Neural cell (in vitro differentiated cells): Measurements from ENCODE around the gene TCF23. TPM values are rescaled to one million over a fixed set of nuclear protein-coding genes. Genes with fewer than 3 reads are reported as not detected.

Experiments used
- H2AFZ ChIP-seq: fragments of 200-600, 300-800 bp; sonication (generic), shearing (Covaris generic); 2 replicates; pipeline ENCODE4 v1.6.0; 2014; ENCODE audit warnings: low read depth, mild to moderate bottlenecking, antibody characterized with exemption, low read length, moderate library complexity
- H3F3A ChIP-seq: fragments of 200-600 bp; shearing (Covaris generic); 2 replicates; pipeline ENCODE4 v1.6.1; 2016; ENCODE audit warnings: mild to moderate bottlenecking, moderate library complexity, mixed read lengths, antibody characterized with exemption, low read length; ENCODE audit not compliant: insufficient read depth, poor library complexity, severe bottlenecking
- H3K27ac ChIP-seq: fragments of 200-600, 300-800 bp; sonication (generic), shearing (Covaris generic); 2 replicates; pipeline ENCODE4 v1.5.1; 2014; ENCODE audit warnings: mild to moderate bottlenecking, low read length, moderate library complexity
- H3K27me3 ChIP-seq: fragments of 300-800, 200-600 bp; sonication (generic), shearing (Covaris generic); 2 replicates; pipeline ENCODE4 v1.6.0; 2014; ENCODE audit warnings: mild to moderate bottlenecking, low read depth, low read length, moderate library complexity; ENCODE audit not compliant: insufficient read depth
- H3K36me3 ChIP-seq: fragments of 300-800, 200-600 bp; sonication (generic), shearing (Covaris generic); 2 replicates; pipeline ENCODE4 v1.5.1; 2014; ENCODE audit warnings: mild to moderate bottlenecking, antibody characterized with exemption, low read length, moderate library complexity; ENCODE audit not compliant: insufficient read depth
- H3K4me2 ChIP-seq: fragments of 300-800, 200-600 bp; sonication (generic), shearing (Covaris generic); 2 replicates; pipeline ENCODE4 v1.6.0; 2014; ENCODE audit warnings: mild to moderate bottlenecking, low read length
- H3K4me3 ChIP-seq: fragments of 300-800, 200-600 bp; sonication (generic), shearing (Covaris generic); 2 replicates; pipeline ENCODE4 v1.5.1; 2014; ENCODE audit warnings: mild to moderate bottlenecking, low read length, moderate library complexity
- H3K79me2 ChIP-seq: fragments of 200-600 bp; shearing (Covaris generic); replicated peaks from 2 replicates; pipeline ENCODE4 v1.6.0; 2014; ENCODE audit warnings: mild to moderate bottlenecking, low read length, moderate library complexity; ENCODE audit not compliant: insufficient read depth
- H3K9ac ChIP-seq: fragments of 300-800, 200-600 bp; sonication (generic), shearing (Covaris generic); 2 replicates; pipeline ENCODE4 v1.6.1; 2016; ENCODE audit warnings: mild to moderate bottlenecking, low read length, mixed read lengths
- H3K9me2 ChIP-seq: fragments of 200-600 bp; shearing (Covaris generic); 2 replicates; pipeline ENCODE4 v1.6.1; 2016; ENCODE audit warnings: mild to moderate bottlenecking, low read length, mixed read lengths; ENCODE audit not compliant: insufficient read depth
- H3K9me3 ChIP-seq: fragments of 200-600, 300-800 bp; sonication (generic), shearing (Covaris generic); 2 replicates; pipeline ENCODE4 v1.6.1; 2016; ENCODE audit warnings: mild to moderate bottlenecking, mixed run types, low read length, moderate library complexity, mixed read lengths
- H4K20me1 ChIP-seq: fragments of 200-600 bp; shearing (Covaris generic); 2 replicates; pipeline ENCODE4 v1.6.1; 2016; ENCODE audit warnings: mild to moderate bottlenecking, mixed run types; ENCODE audit not compliant: insufficient read depth
- EP300 ChIP-seq: fragments of 450-650 bp; conservative IDR thresholded peaks from 2 replicates; pipeline ENCODE4 v1.6.1; 2014; ENCODE audit warnings: antibody characterized with exemption, mild to moderate bottlenecking, moderate library complexity; ENCODE audit not compliant: poor library complexity, severe bottlenecking
- EZH2 ChIP-seq: fragments of 200-600, 300-800 bp; shearing (Covaris generic), sonication (generic); IDR thresholded peaks from 2 replicates; pipeline ENCODE4 v1.6.1; 2014; ENCODE audit warnings: antibody characterized with exemption, low read length, borderline replicate concordance, mild to moderate bottlenecking; ENCODE audit not compliant: insufficient read depth, poor library complexity, severe bottlenecking
- MXI1 ChIP-seq: fragments of 450-650 bp; conservative IDR thresholded peaks from 2 replicates; pipeline ENCODE4 v1.6.1; 2014; ENCODE audit warnings: antibody characterized with exemption, mild to moderate bottlenecking; ENCODE audit not compliant: poor library complexity, severe bottlenecking
- POLR2AphosphoS5 ChIP-seq: IDR thresholded peaks from 2 replicates; pipeline ENCODE4 v1.6.1; 2012
- RAD21 ChIP-seq: fragments of 450-650 bp; conservative IDR thresholded peaks from 2 replicates; pipeline ENCODE4 v1.6.1; 2014; ENCODE audit warnings: antibody characterized with exemption, mild to moderate bottlenecking, moderate library complexity
- SMC3 ChIP-seq: fragments of 450-650 bp; conservative IDR thresholded peaks from 2 replicates; pipeline ENCODE4 v1.6.1; 2014; ENCODE audit warnings: antibody characterized with exemption, mild to moderate bottlenecking, moderate library complexity; ENCODE audit not compliant: poor library complexity
- TAF1 ChIP-seq: IDR thresholded peaks from 2 replicates; pipeline ENCODE4 v1.6.1; 2012; ENCODE audit warnings: low read depth
- polyA plus RNA-seq: library from polyadenylated mRNA; depleted of rRNA; stranded (reverse); fragments of >200 nt; gene quantifications from 2 replicates; pipeline ENCODE4 v1.2.3, GENCODE V29; 2014
- TF ChIP-seq, protein P1 (sequence below): fragments of 450-650 bp; IDR thresholded peaks from 2 replicates; pipeline ENCODE4 v1.5.1; 2014; ENCODE audit warnings: antibody characterized with exemption, mild to moderate bottlenecking, moderate library complexity; ENCODE audit not compliant: poor library complexity, severe bottlenecking
- TF ChIP-seq, protein P2 (sequence below): IDR thresholded peaks from 2 replicates; pipeline ENCODE4 v1.6.1; 2012; ENCODE audit warnings: borderline replicate concordance

TCF23 gene
- polyA plus RNA-seq, 1 donor from 2014 or later: not detected

DNA sequence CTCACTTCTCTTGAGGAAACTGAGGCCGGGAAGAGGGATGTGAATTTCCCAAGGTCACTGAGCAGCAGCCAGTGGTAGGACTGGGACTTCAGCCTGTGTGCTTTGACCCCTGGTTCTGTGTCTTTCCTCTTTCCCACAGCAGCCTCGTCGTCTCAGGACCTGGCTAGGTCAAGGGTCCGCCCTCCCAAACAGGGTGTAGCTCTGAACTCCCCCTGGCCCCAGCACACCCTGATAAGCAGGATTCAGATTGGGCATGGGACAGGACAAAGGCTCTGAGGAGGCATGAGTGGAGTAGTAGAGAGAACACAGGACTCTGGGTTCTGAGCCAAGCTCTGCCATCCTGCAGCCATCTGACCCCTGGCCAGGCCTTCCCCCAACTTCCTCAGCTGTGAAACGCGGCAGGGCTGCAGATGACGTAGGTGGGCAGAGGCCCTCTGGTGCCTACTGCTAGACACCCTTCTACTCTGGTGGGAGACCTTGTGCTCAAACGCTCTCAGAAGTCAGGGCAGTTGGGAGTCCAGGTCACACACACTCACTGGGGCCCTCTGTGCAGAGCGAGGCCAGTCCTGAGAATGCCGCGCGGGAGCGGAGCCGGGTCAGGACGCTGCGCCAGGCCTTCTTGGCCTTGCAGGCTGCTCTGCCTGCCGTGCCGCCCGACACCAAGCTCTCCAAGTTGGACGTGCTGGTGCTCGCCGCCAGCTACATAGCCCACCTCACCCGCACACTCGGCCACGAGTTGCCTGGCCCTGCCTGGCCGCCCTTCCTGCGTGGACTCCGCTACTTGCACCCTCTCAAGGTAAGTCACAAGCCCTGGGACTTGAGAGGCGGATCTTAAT lies 984 bp downstream of the TCF23 start:
- H3K9me2 ChIP-seq: no peaks in the 10 kb centered on the region
- H3K27me3 ChIP-seq: no peaks in the 10 kb centered on the region
- H3K9me3 ChIP-seq: no peaks in the 10 kb centered on the region
- no peaks in the 10 kb centered on the region for H3F3A ChIP-seq
- no peak overlapping the region for H3K27ac ChIP-seq
- no peak overlapping the region for H3K9ac ChIP-seq
- no peak overlapping the region for H2AFZ ChIP-seq
- no peak for TF ChIP-seq RAD21
- TF ChIP-seq EZH2: no peak
- TF ChIP-seq MXI1: no peak
- TF ChIP-seq SMC3: no peak
- TF ChIP-seq, protein P1, sequence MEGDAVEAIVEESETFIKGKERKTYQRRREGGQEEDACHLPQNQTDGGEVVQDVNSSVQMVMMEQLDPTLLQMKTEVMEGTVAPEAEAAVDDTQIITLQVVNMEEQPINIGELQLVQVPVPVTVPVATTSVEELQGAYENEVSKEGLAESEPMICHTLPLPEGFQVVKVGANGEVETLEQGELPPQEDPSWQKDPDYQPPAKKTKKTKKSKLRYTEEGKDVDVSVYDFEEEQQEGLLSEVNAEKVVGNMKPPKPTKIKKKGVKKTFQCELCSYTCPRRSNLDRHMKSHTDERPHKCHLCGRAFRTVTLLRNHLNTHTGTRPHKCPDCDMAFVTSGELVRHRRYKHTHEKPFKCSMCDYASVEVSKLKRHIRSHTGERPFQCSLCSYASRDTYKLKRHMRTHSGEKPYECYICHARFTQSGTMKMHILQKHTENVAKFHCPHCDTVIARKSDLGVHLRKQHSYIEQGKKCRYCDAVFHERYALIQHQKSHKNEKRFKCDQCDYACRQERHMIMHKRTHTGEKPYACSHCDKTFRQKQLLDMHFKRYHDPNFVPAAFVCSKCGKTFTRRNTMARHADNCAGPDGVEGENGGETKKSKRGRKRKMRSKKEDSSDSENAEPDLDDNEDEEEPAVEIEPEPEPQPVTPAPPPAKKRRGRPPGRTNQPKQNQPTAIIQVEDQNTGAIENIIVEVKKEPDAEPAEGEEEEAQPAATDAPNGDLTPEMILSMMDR: no peak
- TF ChIP-seq EP300: no peak
- no peak for TF ChIP-seq TAF1
- TF ChIP-seq, protein P2, sequence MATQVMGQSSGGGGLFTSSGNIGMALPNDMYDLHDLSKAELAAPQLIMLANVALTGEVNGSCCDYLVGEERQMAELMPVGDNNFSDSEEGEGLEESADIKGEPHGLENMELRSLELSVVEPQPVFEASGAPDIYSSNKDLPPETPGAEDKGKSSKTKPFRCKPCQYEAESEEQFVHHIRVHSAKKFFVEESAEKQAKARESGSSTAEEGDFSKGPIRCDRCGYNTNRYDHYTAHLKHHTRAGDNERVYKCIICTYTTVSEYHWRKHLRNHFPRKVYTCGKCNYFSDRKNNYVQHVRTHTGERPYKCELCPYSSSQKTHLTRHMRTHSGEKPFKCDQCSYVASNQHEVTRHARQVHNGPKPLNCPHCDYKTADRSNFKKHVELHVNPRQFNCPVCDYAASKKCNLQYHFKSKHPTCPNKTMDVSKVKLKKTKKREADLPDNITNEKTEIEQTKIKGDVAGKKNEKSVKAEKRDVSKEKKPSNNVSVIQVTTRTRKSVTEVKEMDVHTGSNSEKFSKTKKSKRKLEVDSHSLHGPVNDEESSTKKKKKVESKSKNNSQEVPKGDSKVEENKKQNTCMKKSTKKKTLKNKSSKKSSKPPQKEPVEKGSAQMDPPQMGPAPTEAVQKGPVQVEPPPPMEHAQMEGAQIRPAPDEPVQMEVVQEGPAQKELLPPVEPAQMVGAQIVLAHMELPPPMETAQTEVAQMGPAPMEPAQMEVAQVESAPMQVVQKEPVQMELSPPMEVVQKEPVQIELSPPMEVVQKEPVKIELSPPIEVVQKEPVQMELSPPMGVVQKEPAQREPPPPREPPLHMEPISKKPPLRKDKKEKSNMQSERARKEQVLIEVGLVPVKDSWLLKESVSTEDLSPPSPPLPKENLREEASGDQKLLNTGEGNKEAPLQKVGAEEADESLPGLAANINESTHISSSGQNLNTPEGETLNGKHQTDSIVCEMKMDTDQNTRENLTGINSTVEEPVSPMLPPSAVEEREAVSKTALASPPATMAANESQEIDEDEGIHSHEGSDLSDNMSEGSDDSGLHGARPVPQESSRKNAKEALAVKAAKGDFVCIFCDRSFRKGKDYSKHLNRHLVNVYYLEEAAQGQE: no peak
- no peak for TF ChIP-seq POLR2AphosphoS5
- H3K36me3 ChIP-seq: no peaks in the 10 kb centered on the region
- no peaks in the 10 kb centered on the region for H3K79me2 ChIP-seq
- H3K4me2 ChIP-seq: no peak overlapping the region
- no peaks in the 10 kb centered on the region for H4K20me1 ChIP-seq
- no peak overlapping the region for H3K4me3 ChIP-seq

DNA sequence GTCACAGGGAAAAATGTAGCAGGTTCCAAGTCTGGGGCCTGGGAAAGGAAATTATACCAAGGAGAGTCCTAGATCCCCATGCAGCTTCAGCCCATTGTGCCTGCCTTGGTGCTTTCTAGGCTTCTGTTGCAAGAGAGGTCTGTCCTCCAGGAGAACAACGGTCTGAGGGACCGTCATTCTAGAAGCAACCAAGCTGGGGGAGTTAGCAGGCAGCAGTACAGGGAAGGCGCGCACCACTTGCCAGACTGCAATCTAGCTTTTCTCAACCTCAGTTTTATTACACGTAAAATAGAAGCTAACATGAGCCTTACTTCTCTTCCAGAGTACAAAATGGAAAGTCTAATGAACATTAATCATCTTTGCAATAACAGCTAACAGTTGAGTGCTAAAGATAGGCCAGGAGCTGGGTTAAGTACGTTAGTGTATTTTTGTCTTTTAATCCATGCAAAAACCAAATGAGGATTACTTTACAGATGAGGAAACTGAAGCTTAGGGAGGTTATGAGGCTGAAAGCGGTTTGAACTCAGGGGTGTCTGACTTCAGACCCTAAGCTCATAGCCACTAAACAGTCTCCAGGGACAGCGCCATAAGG lies 1.9 kb downstream of the TCF23 start:
- no peaks in the 10 kb centered on the region for H3K9me3 ChIP-seq
- H3K4me2 ChIP-seq: no peak overlapping the region
- H3K9ac ChIP-seq: no peak overlapping the region
- H3K79me2 ChIP-seq: no peaks in the 10 kb centered on the region
- no peaks in the 10 kb centered on the region for H4K20me1 ChIP-seq
- H3K27ac ChIP-seq: no peak overlapping the region
- no peaks in the 10 kb centered on the region for H3F3A ChIP-seq
- H3K9me2 ChIP-seq: no peaks in the 10 kb centered on the region
- no peaks in the 10 kb centered on the region for H3K36me3 ChIP-seq
- TF ChIP-seq MXI1 (no peak), RAD21 (no peak), SMC3 (no peak), TAF1 (no peak), EP300 (no peak), EZH2 (no peak), POLR2AphosphoS5 (no peak)
- TF ChIP-seq, protein P2: no peak
- TF ChIP-seq, protein P1: no peak
- H3K4me3 ChIP-seq: no peak overlapping the region
- H3K27me3 ChIP-seq: no peaks in the 10 kb centered on the region
- H2AFZ ChIP-seq: no peak overlapping the region
